NCI-H1092 treated with DMSO at 0.1 percent for 48 hours (cell line): ENCODE data around the gene KRTAP9-4.
"Not testable (repeated sequence)": the region's sequence is repeated elsewhere in the genome, so short reads cannot be mapped to it uniquely, and the experiment has no call there.

Source experiments
- DNase-seq: peaks from one replicate; lab custom pipeline; 2025; lab: John Stamatoyannopoulos, UW

The KRTAP9-4 gene

DNA sequence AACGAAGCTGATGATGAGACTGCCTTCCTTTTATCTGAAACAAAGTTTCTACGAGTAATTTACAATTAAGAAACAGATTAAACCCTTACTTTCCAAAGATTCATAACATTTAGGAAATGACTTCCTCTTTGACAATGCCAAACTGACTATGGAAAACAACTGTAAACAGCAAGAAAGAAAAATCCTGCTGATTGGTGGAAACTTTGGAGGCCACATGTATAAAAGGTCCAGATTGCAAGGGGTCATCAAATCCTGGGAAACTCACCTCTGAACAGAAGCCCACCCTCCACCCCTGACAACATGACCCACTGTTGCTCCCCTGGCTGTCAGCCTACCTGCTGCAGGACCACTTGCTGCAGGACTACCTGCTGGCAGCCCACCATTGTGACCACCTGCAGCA is 15.6 kb downstream of the KRTAP9-4 start, which contains the start of gene KRTAP9-6:
Gene KRTAP9-6, plus strand, starts transcription at position 301 of the 400 bp plus-strand sequence. Its CDS starts 0 bp downstream, at position 301.
- DNase-seq, result no peak

DNA sequence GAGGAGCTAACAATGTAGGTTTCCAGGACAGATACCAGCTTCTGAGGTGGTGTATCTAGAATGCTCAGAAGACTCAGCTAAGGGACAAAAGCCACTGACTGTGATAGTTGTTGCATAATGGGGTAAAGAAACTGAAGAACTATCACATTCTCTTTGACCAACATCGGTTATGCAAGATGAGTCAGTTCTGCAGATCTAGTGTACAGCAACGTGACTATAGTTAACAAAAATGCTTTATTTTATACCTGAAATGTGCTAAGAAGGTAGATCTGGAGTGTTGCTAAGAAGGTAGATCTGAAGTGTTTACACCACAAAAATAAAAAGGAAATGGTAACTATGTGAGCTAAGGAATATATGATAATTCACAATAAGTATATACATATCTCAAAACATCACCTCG is 18.2 kb downstream of the KRTAP9-4 start:
- no peak for DNase-seq

DNA sequence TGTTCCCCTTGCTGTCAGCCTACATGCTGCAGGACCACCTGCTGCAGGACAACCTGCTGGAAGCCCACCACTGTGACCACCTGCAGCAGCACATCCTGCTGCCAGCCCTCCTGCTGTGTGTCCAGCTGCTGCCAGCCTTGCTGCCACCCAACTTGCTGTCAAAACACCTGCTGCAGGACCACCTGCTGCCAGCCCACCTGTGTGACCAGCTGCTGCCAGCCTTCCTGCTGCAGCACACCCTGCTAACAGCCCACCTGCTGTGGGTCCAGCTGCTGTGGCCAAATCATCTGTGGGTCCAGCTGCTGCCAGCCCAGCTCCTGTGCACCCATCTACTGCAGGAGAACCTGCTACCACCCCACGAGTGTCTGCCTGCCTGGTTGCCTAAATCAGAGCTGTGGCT is 21.8 kb downstream of the KRTAP9-4 start:
- DNase-seq, result not testable (repeated sequence)

DNA sequence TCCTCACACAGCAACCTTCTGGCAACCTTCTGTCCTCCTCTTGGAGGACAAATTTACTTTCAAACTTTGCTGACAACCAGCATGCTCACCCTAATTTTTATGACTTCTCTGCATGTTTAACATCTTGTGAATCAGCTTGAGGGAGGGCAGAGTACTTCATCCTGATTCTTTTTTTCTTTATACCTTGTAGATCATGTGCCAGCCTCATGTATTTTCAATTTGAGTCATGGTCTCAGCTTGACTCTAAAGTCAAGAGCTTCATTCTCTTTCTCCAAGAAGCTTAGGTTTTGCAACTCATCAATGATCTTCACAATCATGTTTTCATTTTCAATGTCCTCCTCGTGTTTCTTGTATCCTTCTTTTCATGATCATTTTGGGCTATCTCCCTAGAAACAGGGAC is 22.4 kb downstream of the KRTAP9-4 start:
- no peak for DNase-seq

DNA sequence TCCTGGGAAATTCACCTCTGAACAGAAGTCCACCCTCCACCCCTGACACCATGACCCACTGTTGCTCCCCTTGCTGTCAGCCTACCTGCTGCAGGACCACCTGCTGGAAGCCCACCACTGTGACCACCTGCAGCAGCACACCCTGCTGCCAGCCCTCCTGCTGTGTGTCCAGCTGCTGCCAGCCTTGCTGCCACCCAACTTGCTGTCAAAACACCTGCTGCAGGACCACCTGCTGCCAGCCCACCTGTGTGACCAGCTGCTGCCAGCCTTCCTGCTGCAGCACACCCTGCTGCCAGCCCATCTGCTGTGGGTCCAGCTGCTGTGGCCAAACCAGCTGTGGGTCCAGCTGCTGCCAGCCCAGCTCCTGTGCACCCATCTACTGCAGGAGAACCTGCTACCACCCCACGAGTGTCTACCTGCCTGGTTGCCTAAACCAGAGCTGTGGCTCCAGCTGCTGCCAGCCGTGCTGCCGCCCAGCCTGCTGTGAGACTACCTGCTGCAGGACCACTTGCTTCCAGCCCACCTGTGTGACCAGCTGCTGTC is 26.2 kb downstream of the KRTAP9-4 start, which contains the start of gene KRTAP9-7:
Gene KRTAP9-7, plus strand, starts transcription at position 51 of the 543 bp plus-strand sequence. Its CDS starts 0 bp downstream, at position 51.
- DNase-seq, result not testable (repeated sequence)

DNA sequence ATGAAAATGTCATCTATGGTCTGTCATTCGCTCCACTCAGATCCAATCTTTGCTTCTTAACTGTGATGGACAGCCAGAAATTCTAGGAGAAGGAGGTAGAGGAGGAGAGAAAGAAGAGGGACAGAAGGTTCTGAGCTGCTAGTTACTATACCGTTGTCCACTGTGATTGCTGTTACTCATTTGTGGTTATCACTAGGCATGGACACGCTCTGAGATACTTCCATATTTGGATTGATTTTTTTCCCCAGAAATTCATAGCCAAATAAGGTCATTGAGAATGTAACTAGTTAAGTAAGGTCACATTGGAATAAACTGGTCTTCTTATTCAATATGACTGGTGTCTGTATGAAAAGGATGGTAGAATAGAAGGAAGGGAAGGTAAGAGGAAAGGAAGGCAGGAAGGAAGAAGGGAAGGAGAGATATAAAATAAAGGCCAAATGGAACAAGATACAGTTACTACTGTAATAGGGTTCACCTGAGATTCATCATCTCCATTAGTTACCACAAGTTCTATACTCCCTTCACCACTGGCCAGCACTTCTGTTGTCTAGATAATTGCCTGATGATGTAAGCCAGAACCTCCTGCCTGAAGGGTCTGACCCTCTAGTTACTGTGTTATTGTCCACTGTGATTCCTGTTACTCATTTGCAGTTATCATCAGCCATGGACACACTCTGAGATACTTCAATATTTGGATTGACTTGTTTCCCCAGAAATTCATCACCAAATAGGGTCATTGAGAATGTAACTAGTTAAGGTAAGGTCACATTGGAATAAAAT is 28.9 kb downstream of the KRTAP9-4 start:
- DNase-seq, result no peak

DNA sequence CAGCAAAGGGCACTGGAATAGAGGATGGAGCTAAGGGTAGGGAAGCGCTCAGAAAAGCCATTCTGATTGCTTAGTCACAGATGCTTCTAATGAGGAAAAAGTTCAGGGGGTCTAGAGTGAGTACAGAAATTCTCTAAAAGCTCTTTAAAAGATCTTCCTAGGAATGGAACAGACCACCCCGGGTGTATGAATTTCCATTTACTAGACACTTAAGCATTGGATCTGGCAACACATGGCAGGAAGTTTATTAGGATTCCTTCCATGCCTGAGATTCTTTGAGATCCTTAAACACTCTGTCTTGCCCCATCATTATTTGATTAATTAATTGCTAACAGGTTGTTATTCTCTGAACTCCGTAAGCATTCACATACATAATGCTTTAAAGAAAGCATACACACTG is 34.6 kb downstream of the KRTAP9-4 start:
- no peak for DNase-seq

DNA sequence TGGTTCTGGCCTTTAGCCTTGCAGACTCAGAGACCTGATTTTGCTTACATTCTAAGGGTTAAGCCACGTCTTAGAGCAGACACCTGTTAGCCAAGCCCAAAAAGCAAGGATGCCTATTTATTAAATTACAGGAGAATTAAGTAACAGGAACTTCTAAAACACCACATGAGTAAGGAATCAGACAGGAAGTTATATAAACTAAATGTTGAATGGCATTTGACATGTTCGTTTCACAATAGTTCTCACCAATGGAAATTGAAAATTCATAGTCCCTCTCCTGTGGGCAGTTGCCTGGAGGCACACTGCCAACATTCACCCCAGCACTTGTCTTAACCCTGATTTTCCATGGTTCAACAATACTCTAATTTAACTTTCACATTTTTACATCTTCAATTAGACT is 35.1 kb downstream of the KRTAP9-4 start:
- no peak for DNase-seq

DNA sequence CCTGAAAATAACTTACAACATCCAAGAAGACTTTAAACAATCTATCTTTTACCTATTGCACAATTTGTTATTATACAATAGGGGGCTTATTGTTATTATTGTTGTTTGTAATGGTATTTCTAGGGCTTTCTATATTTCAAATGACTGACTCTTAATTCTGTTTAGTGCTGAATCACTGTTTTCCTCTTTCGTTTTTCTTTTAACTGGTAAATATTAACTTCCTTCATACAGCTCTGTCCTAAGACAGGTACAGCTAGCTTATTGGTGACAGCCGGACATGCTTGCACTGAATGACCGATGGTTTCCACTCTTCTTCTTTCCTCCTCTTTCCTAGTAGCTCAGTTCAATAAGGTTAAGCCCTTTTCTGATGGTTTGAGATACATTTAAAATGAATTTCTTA is 37.6 kb downstream of the KRTAP9-4 start:
- DNase-seq, result no peak

DNA sequence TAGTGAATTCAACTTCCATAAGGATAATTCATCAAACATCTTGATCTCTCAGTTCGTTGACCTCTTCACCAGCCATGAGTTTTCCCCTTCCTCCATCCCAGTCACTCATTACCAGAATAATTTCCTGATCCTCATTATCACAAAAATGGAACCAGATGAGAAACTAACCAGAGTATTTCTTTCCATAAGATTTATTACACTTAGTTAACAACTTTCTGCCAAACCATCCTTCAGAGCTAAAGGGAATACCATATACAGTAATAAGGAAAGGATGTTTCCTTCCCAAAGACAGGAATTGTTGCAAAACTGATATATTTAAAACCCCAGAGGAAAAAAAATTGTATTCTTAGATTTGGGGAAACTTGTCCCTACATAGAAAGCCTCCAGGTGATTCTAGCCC is 44.5 kb downstream of the KRTAP9-4 start:
- no peak for DNase-seq

DNA sequence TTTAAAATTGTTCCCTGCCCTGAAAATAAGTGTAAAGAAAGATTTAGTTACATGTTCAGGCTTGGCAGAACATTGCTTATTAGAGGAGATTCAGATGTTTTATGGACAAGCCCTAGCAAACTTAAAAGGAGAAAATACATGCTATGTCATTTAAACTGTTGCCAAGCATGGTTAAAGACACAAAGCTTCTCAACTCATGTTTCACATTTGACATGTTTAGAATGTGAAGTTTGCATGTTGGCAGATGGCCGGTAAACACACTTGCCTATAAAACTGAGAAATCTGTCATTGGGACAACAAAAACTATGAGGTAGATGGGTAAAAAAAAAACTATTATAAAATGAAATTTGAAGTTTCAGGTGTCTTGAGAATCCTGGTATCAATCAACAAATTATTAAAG is 47.4 kb downstream of the KRTAP9-4 start:
- DNase-seq, result no peak

DNA sequence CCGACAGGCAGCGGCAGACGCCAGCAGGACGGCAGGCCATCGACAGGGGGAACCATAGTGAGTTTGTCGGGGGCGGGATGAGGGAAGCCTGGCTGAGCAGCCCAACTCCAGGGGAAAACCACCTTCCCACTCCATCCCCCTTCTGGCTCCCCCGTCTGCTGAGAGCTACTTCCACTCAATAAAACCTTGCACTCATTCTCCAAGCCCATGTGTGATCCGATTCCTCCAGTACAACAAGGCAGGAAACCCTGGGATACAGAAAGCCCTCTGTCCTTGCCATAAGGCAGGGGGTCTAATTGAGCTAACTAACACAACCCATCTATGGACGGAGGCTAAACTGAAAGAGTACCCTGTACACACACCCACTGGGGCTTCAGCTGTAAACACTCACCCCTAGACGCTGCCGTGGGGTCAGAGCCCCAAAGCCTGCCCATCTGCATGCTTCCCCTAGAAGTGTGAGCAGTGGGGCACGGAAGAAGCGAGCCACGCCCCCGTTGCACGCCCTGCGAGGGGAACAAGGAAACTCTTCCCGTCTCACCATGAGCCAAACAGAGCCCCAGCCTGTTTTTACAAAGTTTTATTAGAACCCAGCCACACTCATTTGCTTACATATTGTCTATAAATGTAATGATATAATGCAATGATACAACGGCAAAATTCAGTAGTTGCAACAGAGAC is 49.1 kb downstream of the KRTAP9-4 start:
- no peak for DNase-seq
